GM23338 (cell line): Measurements from ENCODE around the gene AP1G2. TPM values are rescaled to one million over a fixed set of nuclear protein-coding genes. Genes with fewer than 3 reads are reported as not detected.

Experiments
- ATAC-seq: fragments of 200-7000 bp; cut with Tn5 transposase; 3 replicates; pipeline ENCODE4 v1.9.1; 2020
- DNase-seq: peaks from one replicate; pipeline ENCODE4 v3.0.0-alpha.2; 2015; ENCODE audit warnings: low spot score
- H2AFZ ChIP-seq: fragments of 200-600 bp; sonication (generic); 2 replicates; pipeline ENCODE4 v1.8.0; 2016; ENCODE audit warnings: antibody characterized with exemption, mild to moderate bottlenecking, moderate library complexity
- H3F3A ChIP-seq: fragments of 200-600 bp; sonication (generic); replicated peaks from 2 replicates; pipeline ENCODE4 v1.8.0; 2017; ENCODE audit warnings: antibody characterized with exemption, mixed run types, low read depth
- H3K27ac ChIP-seq: fragments of 200-600 bp; sonication (generic); 2 replicates; pipeline ENCODE4 v1.6.1; 2016; ENCODE audit warnings: low read depth
- H3K27me3 ChIP-seq: fragments of 200-600 bp; sonication (generic); 2 replicates; pipeline ENCODE4 v1.8.0; 2016; ENCODE audit warnings: mild to moderate bottlenecking, mixed run types, moderate library complexity; ENCODE audit not compliant: insufficient read depth
- H3K36me3 ChIP-seq: fragments of 200-600 bp; sonication (generic); 2 replicates; pipeline ENCODE4 v1.8.0; 2016; ENCODE audit warnings: mild to moderate bottlenecking; ENCODE audit not compliant: insufficient read depth
- H3K4me1 ChIP-seq: fragments of 200-600 bp; sonication (generic); 2 replicates; pipeline ENCODE4 v1.8.0; 2016; ENCODE audit warnings: mild to moderate bottlenecking, moderate library complexity; ENCODE audit not compliant: insufficient read depth
- H3K4me2 ChIP-seq: fragments of 200-600 bp; sonication (generic); 2 replicates; pipeline ENCODE4 v1.7.1; 2017; ENCODE audit warnings: mixed run types
- H3K4me3 ChIP-seq: fragments of 200-600 bp; sonication (generic); 2 replicates; pipeline ENCODE4 v1.6.1; 2016; ENCODE audit warnings: mixed run types
- H3K79me2 ChIP-seq: fragments of 200-600 bp; sonication (generic); replicated peaks from 2 replicates; pipeline ENCODE4 v1.8.0; 2017; ENCODE audit warnings: mild to moderate bottlenecking; ENCODE audit not compliant: insufficient read depth
- H3K9me2 ChIP-seq: fragments of 200-600 bp; sonication (generic); 2 replicates; pipeline ENCODE4 v1.8.0; 2017; ENCODE audit not compliant: insufficient read depth
- H4K20me1 ChIP-seq: fragments of 200-600 bp; sonication (generic); replicated peaks from 2 replicates; pipeline ENCODE4 v1.8.0; 2017; ENCODE audit warnings: mild to moderate bottlenecking; ENCODE audit not compliant: insufficient read depth
- H3K27ac Mint-ChIP-seq: 2 replicates; pipeline ENCODE4 v1.8.0; 2020; ENCODE audit warnings: inconsistent platforms, mild to moderate bottlenecking, moderate library complexity, mixed read lengths
- H3K27me3 Mint-ChIP-seq: 3 replicates; pipeline ENCODE4 v1.8.0; 2022; ENCODE audit warnings: low read depth, mild to moderate bottlenecking, moderate library complexity, mixed read lengths, inconsistent platforms; ENCODE audit not compliant: insufficient read depth, poor library complexity
- H3K36me3 Mint-ChIP-seq: 3 replicates; pipeline ENCODE4 v1.8.0; 2021; ENCODE audit warnings: low read depth, mild to moderate bottlenecking, inconsistent platforms, moderate library complexity, mixed read lengths
- H3K4me1 Mint-ChIP-seq: 3 replicates; pipeline ENCODE4 v1.8.0; 2020; ENCODE audit warnings: mild to moderate bottlenecking, inconsistent platforms, mixed read lengths
- H3K4me3 Mint-ChIP-seq: 3 replicates; pipeline ENCODE4 v1.8.0; 2021; ENCODE audit warnings: moderate library complexity, mild to moderate bottlenecking, inconsistent platforms, mixed read lengths
- H3K9me3 Mint-ChIP-seq: 3 replicates; pipeline ENCODE4 v1.8.0; 2020; ENCODE audit warnings: moderate library complexity, mild to moderate bottlenecking, inconsistent platforms, mixed read lengths
- CREB1 ChIP-seq: fragments of 250-450 bp; sonication (Bioruptor Pico); IDR thresholded peaks from 2 replicates; pipeline ENCODE4 v1.5.0; 2020; ENCODE audit warnings: low read depth, mild to moderate bottlenecking, moderate library complexity
- EZH2 ChIP-seq: fragments of 200-600 bp; sonication (generic); IDR thresholded peaks from one replicate; pipeline ENCODE4 v1.8.0; 2017; ENCODE audit warnings: antibody characterized with exemption, mild to moderate bottlenecking, low read depth; ENCODE audit not compliant: unreplicated experiment
- EZH2phosphoT487 ChIP-seq: fragments of 200-600 bp; sonication (generic); IDR thresholded peaks from one replicate; pipeline ENCODE4 v1.8.1; 2018; ENCODE audit warnings: antibody characterized with exemption; ENCODE audit not compliant: unreplicated experiment
- NANOG ChIP-seq: IDR thresholded peaks from 2 replicates; pipeline ENCODE4 v1.6.1; 2016; ENCODE audit warnings: antibody characterized with exemption, borderline replicate concordance
- POLR2AphosphoS5 ChIP-seq: IDR thresholded peaks from 2 replicates; pipeline ENCODE4 v1.6.1; 2016; ENCODE audit warnings: antibody characterized with exemption, low read depth
- REST ChIP-seq: IDR thresholded peaks from one replicate; pipeline ENCODE4 v1.6.1; 2018; ENCODE audit warnings: antibody characterized with exemption; ENCODE audit not compliant: unreplicated experiment
- STAT1 ChIP-seq: IDR thresholded peaks from one replicate; pipeline ENCODE4 v1.6.1; 2016; ENCODE audit warnings: antibody characterized with exemption; ENCODE audit not compliant: unreplicated experiment
- ZNF114 ChIP-seq: fragments of 250-450 bp; sonication (Bioruptor Pico); IDR thresholded peaks from 2 replicates; pipeline ENCODE4 v1.5.0; 2020; ENCODE audit warnings: mild to moderate bottlenecking, moderate library complexity
- ZNF331 ChIP-seq: fragments of 250-450 bp; sonication (Bioruptor Pico); IDR thresholded peaks from 2 replicates; pipeline ENCODE4 v1.5.0; 2020; ENCODE audit warnings: low read depth, mild to moderate bottlenecking, moderate library complexity
- polyA plus RNA-seq: library from polyadenylated mRNA; unstranded; fragments of >200 nt; fragmentation: Nextera tagmentation; extraction: Ambion mirVana; gene quantifications from 2 replicates; pipeline ENCODE4 v1.2.1, GENCODE V29; 2016
- total RNA-seq: library from RNA; depleted of rRNA; stranded (reverse); fragments of >200 nt; shearing (Covaris generic); gene quantifications from 2 replicates; pipeline ENCODE4 v1.2.3, GENCODE V29; 2014
- TF ChIP-seq, protein P1 (sequence below), 2 experiments: fragments of 200-600 bp in 1 of 2; sonication (generic) in 1 of 2; conservative IDR thresholded peaks; 2 replicates each; pipeline versions ENCODE4 v1.5.1 to v1.6.1; 2016 to 2017; ENCODE audit warnings: antibody characterized with exemption in 2 of 2, low read depth in 2 of 2, mild to moderate bottlenecking in 2 of 2, moderate library complexity in 1 of 2

Gene AP1G2
- total and polyA plus RNA-seq, 2 experiments from 2014 or later, result 55.3 to 63.5 TPM

- H2AFZ ChIP-seq, result peak overlapping the region; percentile 78; the same call in 1 of the 2 replicates
- no peak overlapping the region for H3K27ac Mint-ChIP-seq
- no peaks in the 10 kb centered on the region for H3K36me3 ChIP-seq
- DNase-seq (peak; percentile 83), ATAC-seq (peak; percentile 32)
- peak overlapping the region; percentile 90 for H3K4me3 ChIP-seq
- H3K79me2 ChIP-seq, result peaks cover 10% of the 10 kb centered on the region
- peaks cover 18% of the 10 kb centered on the region for H4K20me1 ChIP-seq
- peaks cover 31% of the 10 kb centered on the region for H3K4me1 Mint-ChIP-seq
- peaks cover 15% of the 10 kb centered on the region; the same call in 1 of the 2 replicates for H3F3A ChIP-seq
- H3K4me3 Mint-ChIP-seq, result peak overlapping the region; percentile 86
- H3K36me3 Mint-ChIP-seq, result peaks cover 16% of the 10 kb centered on the region
- peak overlapping the region; percentile 98 for H3K4me2 ChIP-seq
- peaks cover 15% of the 10 kb centered on the region for H3K4me1 ChIP-seq
- H3K9me3 Mint-ChIP-seq, result peaks cover 4% of the 10 kb centered on the region
- H3K27me3 ChIP-seq, result peaks cover 32% of the 10 kb centered on the region
- TF ChIP-seq STAT1 (no peak), NANOG (no peak), REST (no peak), ZNF331 (CRISPR knock-in tag) (no peak), POLR2AphosphoS5 (no peak; the same call in 1 of the 2 replicates), EZH2phosphoT487 (no peak), ZNF114 (CRISPR knock-in tag) (no peak)
- TF ChIP-seq, protein P1, sequence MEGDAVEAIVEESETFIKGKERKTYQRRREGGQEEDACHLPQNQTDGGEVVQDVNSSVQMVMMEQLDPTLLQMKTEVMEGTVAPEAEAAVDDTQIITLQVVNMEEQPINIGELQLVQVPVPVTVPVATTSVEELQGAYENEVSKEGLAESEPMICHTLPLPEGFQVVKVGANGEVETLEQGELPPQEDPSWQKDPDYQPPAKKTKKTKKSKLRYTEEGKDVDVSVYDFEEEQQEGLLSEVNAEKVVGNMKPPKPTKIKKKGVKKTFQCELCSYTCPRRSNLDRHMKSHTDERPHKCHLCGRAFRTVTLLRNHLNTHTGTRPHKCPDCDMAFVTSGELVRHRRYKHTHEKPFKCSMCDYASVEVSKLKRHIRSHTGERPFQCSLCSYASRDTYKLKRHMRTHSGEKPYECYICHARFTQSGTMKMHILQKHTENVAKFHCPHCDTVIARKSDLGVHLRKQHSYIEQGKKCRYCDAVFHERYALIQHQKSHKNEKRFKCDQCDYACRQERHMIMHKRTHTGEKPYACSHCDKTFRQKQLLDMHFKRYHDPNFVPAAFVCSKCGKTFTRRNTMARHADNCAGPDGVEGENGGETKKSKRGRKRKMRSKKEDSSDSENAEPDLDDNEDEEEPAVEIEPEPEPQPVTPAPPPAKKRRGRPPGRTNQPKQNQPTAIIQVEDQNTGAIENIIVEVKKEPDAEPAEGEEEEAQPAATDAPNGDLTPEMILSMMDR (conservative IDR thresholded peaks at IDR 0.05; ENCODE audit: low read depth in 2 of 2), result no peak
- peaks cover 31% of the 10 kb centered on the region for H3K27me3 Mint-ChIP-seq
- no peak overlapping the region for H3K27ac ChIP-seq
- no peaks in the 10 kb centered on the region for H3K9me2 ChIP-seq
These were observed 10.3 kb upstream of the AP1G2 start for GRCh38 chr14:23577710-23578392.

GRCh38 chr14:23577004-23577681 lies 9.6 kb upstream of the AP1G2 start:
- Histone ChIP-seq H4K20me1 (peaks cover 18% of the 10 kb centered on the region), H3K4me2 (peak overlapping the region; percentile 98), H3K4me1 (peaks cover 15% of the 10 kb centered on the region), H3K27ac (no peak overlapping the region), H3K79me2 (peaks cover 10% of the 10 kb centered on the region), H2AFZ (no peak overlapping the region), H3K36me3 (no peaks in the 10 kb centered on the region), H3K27me3 (peaks cover 32% of the 10 kb centered on the region), H3K4me3 (peak overlapping the region; percentile 90), H3K9me2 (no peaks in the 10 kb centered on the region), H3F3A (peaks cover 15% of the 10 kb centered on the region; the same call in 1 of the 2 replicates)
- DNase-seq (peak; percentile 71), ATAC-seq (peak; percentile 32)
- Mint-ChIP-seq H3K27me3 (peaks cover 34% of the 10 kb centered on the region), H3K4me1 (peaks cover 38% of the 10 kb centered on the region), H3K27ac (no peak overlapping the region), H3K4me3 (peak overlapping the region; percentile 86), H3K9me3 (peaks cover 4% of the 10 kb centered on the region), H3K36me3 (peaks cover 23% of the 10 kb centered on the region)
- no peak for TF ChIP-seq EZH2phosphoT487
- no peak for TF ChIP-seq REST
- TF ChIP-seq EZH2, result no peak
- TF ChIP-seq CREB1, result no peak
